Amniotic epithelial cell (primary cell): ENCODE results near the gene INKA1.
A peak's percentile ranks its signal among the peaks of the same experiment; 100 is the strongest.
"Not testable (repeated sequence)": the region's sequence is repeated elsewhere in the genome, so short reads cannot be mapped to it uniquely, and the experiment has no call there.

Experiments
- DNase-seq: peaks from one replicate; pipeline ENCODE4 v3.0.0-alpha.2; 2010; ENCODE audit warnings: low read depth

The INKA1 gene

GRCh38 chr3:49807431-49808114, 4.5 kb downstream of the INKA1 start:
- no peak for DNase-seq

GRCh38 chr3:49812916-49813496, 9.9 kb downstream of the INKA1 start:
- no peak for DNase-seq

- DNase-seq: peak; percentile 83
These were observed 10.6 kb downstream of the INKA1 start, which contains the start of gene UBA7 for GRCh38 chr3:49813497-49814174. Gene UBA7 (minus strand): TSS chr3:49813953. CDS start chr3:49813787, 166 bp downstream.

GRCh38 chr3:49823131-49823530, 20.1 kb downstream of the INKA1 start:
- DNase-seq: not testable (repeated sequence)

GRCh38 chr3:49826016-49826415, 23.0 kb downstream of the INKA1 start:
- no peak for DNase-seq

GRCh38 chr3:49831341-49831740, 28.3 kb downstream of the INKA1 start:
- DNase-seq: no peak

GRCh38 chr3:49839193-49839809, 36.2 kb downstream of the INKA1 start:
- peak; percentile 64 for DNase-seq

GRCh38 chr3:49840388-49840787, 37.3 kb downstream of the INKA1 start:
- no peak for DNase-seq

GRCh38 chr3:49841126-49841696, 38.1 kb downstream of the INKA1 start:
- DNase-seq: peak; percentile 8

- DNase-seq: no peak
These were observed 38.7 kb downstream of the INKA1 start for GRCh38 chr3:49841806-49842205.

GRCh38 chr3:49842843-49843517, 39.9 kb downstream of the INKA1 start:
- DNase-seq: no peak

GRCh38 chr3:49844464-49845183, 41.6 kb downstream of the INKA1 start:
- no peak for DNase-seq

- no peak for DNase-seq
These were observed 42.6 kb downstream of the INKA1 start for GRCh38 chr3:49845694-49846093.
